MM.1S (cell line): Measurements from ENCODE around the gene TPD52L1.

Experiments
- DNase-seq: peaks from one replicate; pipeline ENCODE4 v3.0.0-alpha.2; 2015
- H2AFZ ChIP-seq: fragments of 300-600 bp; sonication (generic); 2 replicates; pipeline ENCODE4 v1.6.0; 2016; ENCODE audit warnings: antibody characterized with exemption, low read length
- H3F3A ChIP-seq: fragments of 300-600 bp; sonication (generic); 2 replicates; pipeline ENCODE4 v1.6.1; 2016; ENCODE audit warnings: mild to moderate bottlenecking, antibody characterized with exemption, low read length, moderate library complexity, mixed read lengths; ENCODE audit not compliant: insufficient read depth
- H3K27ac ChIP-seq: fragments of 300-600 bp; sonication (generic); 2 replicates; pipeline ENCODE4 v1.5.1; 2016; ENCODE audit warnings: mild to moderate bottlenecking, low read length
- H3K27me3 ChIP-seq: fragments of 300-600 bp; sonication (generic); replicated peaks from 2 replicates; pipeline ENCODE4 v1.6.0; 2016; ENCODE audit warnings: low read length; ENCODE audit not compliant: insufficient read depth
- H3K36me3 ChIP-seq: fragments of 300-600 bp; sonication (generic); replicated peaks from 2 replicates; pipeline ENCODE4 v1.6.1; 2016; ENCODE audit warnings: mild to moderate bottlenecking, low read length, mixed read lengths; ENCODE audit not compliant: insufficient read depth
- H3K4me1 ChIP-seq: fragments of 300-600 bp; sonication (generic); 2 replicates; pipeline ENCODE4 v1.6.1; 2016; ENCODE audit warnings: low read length, mixed read lengths
- H3K4me2 ChIP-seq: fragments of 300-600 bp; sonication (generic); 2 replicates; pipeline ENCODE4 v1.6.0; 2016; ENCODE audit warnings: low read depth, low read length
- H3K4me3 ChIP-seq: fragments of 300-600 bp; sonication (generic); 2 replicates; pipeline ENCODE4 v1.5.1; 2016; ENCODE audit warnings: low read length, mixed read lengths
- H3K79me2 ChIP-seq: fragments of 300-600 bp; sonication (generic); 2 replicates; pipeline ENCODE4 v1.6.1; 2016; ENCODE audit warnings: mixed run types, low read length, mixed read lengths
- H3K9ac ChIP-seq: fragments of 300-600 bp; sonication (generic); 2 replicates; pipeline ENCODE4 v1.6.1; 2016; ENCODE audit warnings: low read length, mixed read lengths
- H3K9me2 ChIP-seq: fragments of 300-600 bp; sonication (generic); replicated peaks from 2 replicates; pipeline ENCODE4 v1.6.1; 2016; ENCODE audit warnings: mild to moderate bottlenecking, low read length, mixed read lengths; ENCODE audit not compliant: insufficient read depth
- H3K9me3 ChIP-seq: fragments of 300-600 bp; sonication (generic); replicated peaks from 2 replicates; pipeline ENCODE4 v1.6.1; 2016; ENCODE audit warnings: mild to moderate bottlenecking, low read length, mixed read lengths; ENCODE audit not compliant: insufficient read depth
- H4K20me1 ChIP-seq: fragments of 300-600 bp; sonication (generic); 2 replicates; pipeline ENCODE4 v1.6.1; 2016; ENCODE audit warnings: mild to moderate bottlenecking, low read length, moderate library complexity, mixed read lengths; ENCODE audit not compliant: insufficient read depth
- CTCF ChIP-seq: fragments of 300-600 bp; sonication (generic); IDR thresholded peaks from 2 replicates; pipeline ENCODE4 v1.5.1; 2016; ENCODE audit warnings: antibody characterized with exemption, low read length, mixed read lengths
- EZH2 ChIP-seq: fragments of 300-600 bp; sonication (generic); optimal IDR thresholded peaks from 2 replicates; pipeline ENCODE3; 2017; ENCODE audit warnings: low read depth, mild to moderate bottlenecking, antibody characterized with exemption, low read length, mixed read lengths
- EZH2phosphoT487 ChIP-seq: fragments of 300-600 bp; sonication (generic); IDR thresholded peaks from 2 replicates; pipeline ENCODE4 v1.6.1; 2018; ENCODE audit warnings: antibody characterized with exemption, low read length

TPD52L1 gene

GRCh38 chr6:125206389-125206788 is 52.8 kb downstream of the TPD52L1 start:
- peaks cover 15% of the 10 kb centered on the region for H3K4me1 ChIP-seq
- DNase-seq, result no peak
- H3K27me3 ChIP-seq, result no peaks in the 10 kb centered on the region
- TF ChIP-seq EZH2phosphoT487, result no peak
- no peak for TF ChIP-seq EZH2
- no peak for TF ChIP-seq CTCF
- H3K36me3 ChIP-seq, result no peaks in the 10 kb centered on the region
- H3K79me2 ChIP-seq, result no peaks in the 10 kb centered on the region
- H3K9me2 ChIP-seq, result no peaks in the 10 kb centered on the region
- no peaks in the 10 kb centered on the region for H3F3A ChIP-seq
- no peak overlapping the region for H3K4me2 ChIP-seq
- no peaks in the 10 kb centered on the region for H3K9me3 ChIP-seq
- no peaks in the 10 kb centered on the region for H4K20me1 ChIP-seq
- H3K9ac ChIP-seq, result no peak overlapping the region
- H2AFZ ChIP-seq, result no peak overlapping the region
- H3K27ac ChIP-seq, result no peak overlapping the region
- H3K4me3 ChIP-seq, result no peak overlapping the region

- no peak overlapping the region for H3K9ac ChIP-seq
- no peak overlapping the region for H3K27ac ChIP-seq
- no peaks in the 10 kb centered on the region for H3K9me3 ChIP-seq
- no peaks in the 10 kb centered on the region for H3K27me3 ChIP-seq
- DNase-seq, result no peak
- H3F3A ChIP-seq, result no peaks in the 10 kb centered on the region
- no peaks in the 10 kb centered on the region for H3K79me2 ChIP-seq
- H3K4me3 ChIP-seq, result no peak overlapping the region
- no peak overlapping the region for H2AFZ ChIP-seq
- no peaks in the 10 kb centered on the region for H3K9me2 ChIP-seq
- peaks cover 15% of the 10 kb centered on the region for H3K4me1 ChIP-seq
- H4K20me1 ChIP-seq, result no peaks in the 10 kb centered on the region
- no peak overlapping the region for H3K4me2 ChIP-seq
- no peaks in the 10 kb centered on the region for H3K36me3 ChIP-seq
- TF ChIP-seq EZH2 (no peak), EZH2phosphoT487 (no peak), CTCF (no peak)
Measured at GRCh38 chr6:125207956-125208355, 54.4 kb downstream of the TPD52L1 start.

GRCh38 chr6:125208625-125209249 is 55.2 kb downstream of the TPD52L1 start:
- no peak for DNase-seq
- H3K4me3 ChIP-seq, result no peak overlapping the region
- H2AFZ ChIP-seq, result no peak overlapping the region
- TF ChIP-seq EZH2phosphoT487 (no peak), CTCF (no peak), EZH2 (no peak)
- H3K9me2 ChIP-seq, result no peaks in the 10 kb centered on the region
- peaks cover 15% of the 10 kb centered on the region for H3K4me1 ChIP-seq
- no peak overlapping the region for H3K27ac ChIP-seq
- H3K4me2 ChIP-seq, result no peak overlapping the region
- H3K36me3 ChIP-seq, result no peaks in the 10 kb centered on the region
- no peaks in the 10 kb centered on the region for H3K27me3 ChIP-seq
- no peak overlapping the region for H3K9ac ChIP-seq
- H4K20me1 ChIP-seq, result no peaks in the 10 kb centered on the region
- no peaks in the 10 kb centered on the region for H3K79me2 ChIP-seq
- no peaks in the 10 kb centered on the region for H3K9me3 ChIP-seq
- H3F3A ChIP-seq, result no peaks in the 10 kb centered on the region
